Measurements from ENCODE around the gene SIM2.

The SIM2 gene

DNA sequence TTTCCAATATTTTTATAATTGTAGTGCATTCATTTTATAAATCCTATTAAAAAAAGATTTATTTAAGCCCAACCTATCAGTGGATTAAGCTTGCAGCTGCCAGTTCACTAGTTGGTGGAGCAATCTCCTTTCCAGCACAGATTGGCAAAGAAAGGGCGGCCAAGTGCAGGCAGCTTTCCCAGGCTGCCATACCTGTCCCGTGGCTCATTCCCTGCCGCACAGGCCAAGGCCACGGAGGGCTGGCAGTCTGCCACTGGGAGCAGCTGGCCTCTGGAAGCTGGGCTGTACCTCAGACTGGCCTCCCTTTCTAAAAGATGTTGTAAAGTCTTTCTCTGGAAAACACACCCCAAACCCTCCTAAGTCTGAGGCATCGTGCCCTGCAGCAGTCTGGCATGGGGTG lies 74.2 kb downstream of the SIM2 start:
- no peak for FAIRE-seq

DNA sequence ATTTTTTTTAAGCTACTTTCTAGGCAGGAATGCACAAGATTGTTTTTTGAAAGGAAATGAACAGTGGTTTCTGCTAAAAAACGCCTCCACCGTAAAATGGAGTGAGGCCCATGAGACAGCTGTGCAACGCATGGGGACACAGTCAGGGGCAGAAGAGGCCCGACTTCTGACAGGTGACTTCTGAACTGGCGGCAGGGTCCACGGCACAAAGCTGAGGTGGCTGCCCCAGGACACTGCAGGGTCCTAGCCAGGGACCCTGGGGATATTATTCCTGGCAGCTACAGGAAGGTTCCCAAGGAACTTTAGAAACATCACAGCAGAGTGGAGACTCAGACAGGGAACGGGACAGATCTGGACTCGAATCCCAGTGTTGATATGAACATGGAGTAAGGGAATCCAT lies 75.1 kb downstream of the SIM2 start:
- no peak for FAIRE-seq

DNA sequence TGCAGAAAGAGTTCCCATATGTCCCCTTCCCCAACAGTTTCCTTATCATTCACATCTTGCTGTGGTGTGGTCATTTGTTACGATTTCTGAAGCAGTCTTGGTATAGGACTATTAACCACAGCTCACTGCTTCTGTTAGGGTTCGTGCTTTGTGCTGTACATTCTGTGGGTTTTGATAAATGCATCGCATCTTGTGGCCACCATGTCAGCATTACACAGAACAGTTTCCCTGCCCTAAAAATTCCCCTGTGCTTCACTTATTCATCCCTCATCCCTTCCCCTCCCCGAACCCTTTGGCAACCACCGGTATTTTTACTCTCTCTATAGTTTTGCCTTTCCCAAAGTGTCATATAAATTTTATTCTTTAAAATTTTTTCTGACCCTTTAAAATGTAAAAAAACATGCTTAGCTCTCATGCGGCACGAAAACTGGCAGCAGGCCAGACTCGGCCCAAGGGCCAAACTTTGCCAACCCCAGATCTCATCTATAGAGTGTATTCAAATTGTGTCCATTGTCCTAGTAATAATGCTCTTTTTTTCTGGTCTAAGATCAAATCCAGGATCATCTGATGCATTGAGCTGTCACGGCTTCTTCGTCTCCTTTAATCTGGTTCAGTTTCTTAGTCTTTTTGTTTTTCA lies 78.2 kb downstream of the SIM2 start:
- no peak for FAIRE-seq

DNA sequence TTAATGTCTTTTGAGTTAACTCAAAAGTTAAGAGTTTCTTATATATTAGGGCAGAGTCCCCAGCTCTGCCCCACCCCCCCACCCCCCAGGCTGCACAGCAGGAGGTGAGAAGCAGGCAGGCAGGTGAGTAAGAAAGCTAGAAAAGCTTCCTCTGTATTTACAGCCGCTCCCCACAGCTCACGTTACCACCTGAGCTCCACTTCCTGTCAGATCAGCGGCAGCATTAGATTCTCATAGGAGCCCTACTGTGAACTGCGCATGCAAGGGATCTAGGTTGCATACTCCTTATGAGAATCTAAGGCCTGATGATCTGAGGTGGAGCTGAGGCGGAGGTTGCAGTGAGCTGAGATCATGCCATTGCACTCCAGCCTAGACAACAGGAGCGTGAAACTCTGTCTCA lies 81.9 kb downstream of the SIM2 start:
- FAIRE-seq = no peak

DNA sequence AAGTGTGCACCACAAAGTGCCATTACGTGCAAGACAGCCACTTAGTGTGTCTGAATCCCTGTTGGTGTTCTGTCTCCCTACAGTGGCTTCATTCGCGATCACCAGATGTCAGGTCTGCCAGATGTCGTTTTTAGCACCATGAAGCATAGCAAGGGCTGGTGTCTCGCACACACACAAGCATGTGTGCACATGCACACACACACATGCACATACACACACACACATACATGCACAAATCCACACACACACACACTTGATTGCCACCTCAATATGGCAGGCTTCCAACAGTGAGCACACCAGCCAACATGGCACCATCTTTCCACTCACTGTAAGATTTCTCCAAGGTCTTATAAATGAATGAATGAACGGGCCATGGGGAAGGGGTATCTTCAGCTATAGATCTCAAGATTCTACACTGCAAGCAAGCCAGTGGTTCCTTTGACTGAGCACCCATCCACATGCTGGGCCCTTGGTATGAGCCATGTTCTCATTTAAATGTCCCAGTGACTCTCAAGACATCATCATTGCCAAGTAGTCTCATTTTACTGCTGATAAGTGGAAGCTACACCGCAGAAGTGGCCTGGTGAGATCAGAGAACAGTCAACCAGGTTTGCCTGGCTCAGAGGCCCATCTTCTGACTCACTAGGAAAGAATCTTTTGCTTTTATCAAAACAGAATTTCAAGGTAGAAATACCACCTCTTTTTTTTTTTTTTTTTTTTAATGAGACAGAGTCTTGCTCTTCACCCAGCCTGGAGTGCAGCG lies 84.9 kb downstream of the SIM2 start:
- FAIRE-seq = no peak

DNA sequence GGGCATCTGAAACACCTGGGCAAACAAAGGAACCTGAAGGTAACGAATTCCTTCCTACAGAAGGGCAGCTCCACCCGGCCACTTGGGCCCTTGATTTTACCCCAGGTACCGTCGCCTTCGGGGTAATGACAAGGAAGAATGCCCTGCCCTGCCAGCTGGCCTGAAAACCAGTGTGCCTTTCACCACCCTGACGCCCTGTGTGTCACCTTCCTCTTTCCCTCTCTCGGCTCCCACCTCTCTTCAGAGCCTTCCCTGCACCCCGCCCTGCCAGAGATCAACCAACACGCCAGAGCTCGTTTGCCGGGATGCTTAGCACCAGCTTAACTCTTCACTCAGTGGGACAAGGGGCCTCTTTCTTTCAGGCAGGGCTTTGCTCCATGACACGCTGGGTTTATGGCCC lies 86.0 kb downstream of the SIM2 start:
- FAIRE-seq = no peak

DNA sequence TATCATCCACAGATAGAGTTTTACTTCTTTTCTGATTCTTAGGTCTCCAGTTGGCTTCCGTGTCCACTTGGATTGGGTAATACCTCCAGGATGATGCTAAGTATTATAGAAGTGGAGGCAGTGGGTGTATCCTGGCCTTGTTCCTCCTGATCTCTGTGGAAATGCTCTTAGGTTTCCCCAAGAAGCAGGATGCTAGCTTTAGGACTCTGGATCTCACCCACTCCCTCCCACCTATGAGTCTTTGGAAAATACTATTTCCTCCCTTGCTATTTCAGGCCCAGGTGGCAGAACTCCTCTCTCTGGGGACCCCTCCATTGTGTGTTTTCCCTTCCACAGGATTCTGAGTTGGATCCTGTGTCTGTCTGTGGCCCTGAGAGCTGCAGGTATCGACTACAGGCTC lies 86.7 kb downstream of the SIM2 start:
- FAIRE-seq = no peak

DNA sequence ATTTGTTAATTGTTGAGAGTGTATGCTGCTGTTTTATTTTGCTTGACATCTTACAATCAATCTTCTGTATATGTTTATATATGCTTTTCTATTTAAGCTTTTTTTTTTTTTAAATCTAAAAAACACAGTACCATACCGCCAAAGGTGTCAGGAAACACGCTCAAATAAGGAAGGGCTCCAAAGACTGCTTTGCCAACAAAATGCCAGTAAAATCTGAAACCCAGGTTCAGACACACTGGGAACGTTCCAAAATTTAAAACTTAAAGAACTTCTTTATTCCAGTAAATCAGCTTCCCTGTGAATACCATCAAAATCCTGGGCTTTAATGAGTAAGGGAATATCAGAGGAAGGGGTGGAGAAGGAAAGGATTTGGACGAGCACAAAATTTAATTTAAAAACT lies 87.3 kb downstream of the SIM2 start:
- FAIRE-seq = no peak

DNA sequence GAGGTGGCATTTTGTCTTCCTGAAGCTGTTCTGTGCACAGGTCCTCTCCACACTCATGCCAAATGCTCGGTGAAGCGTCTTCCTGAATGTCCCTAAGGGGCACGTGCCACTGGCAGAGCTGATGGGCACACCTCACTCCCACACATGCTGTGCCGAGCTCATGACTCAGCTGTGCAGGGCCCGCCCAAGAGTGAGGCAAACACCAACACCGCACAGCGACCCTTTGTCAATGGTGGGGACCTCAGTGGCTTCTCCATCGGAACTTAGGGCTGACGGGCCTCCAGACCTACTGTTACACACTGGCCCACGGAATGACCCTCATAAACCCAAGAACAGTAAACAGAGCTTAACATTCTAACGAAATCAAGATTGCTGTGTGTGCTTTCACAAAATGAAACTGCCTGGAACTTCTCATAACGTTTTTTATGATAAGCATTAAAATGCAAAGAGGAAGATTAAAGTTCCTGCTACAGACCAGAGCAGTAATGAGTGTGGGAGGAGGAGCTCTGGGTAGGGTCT lies 89.3 kb downstream of the SIM2 start:
- no peak for FAIRE-seq

DNA sequence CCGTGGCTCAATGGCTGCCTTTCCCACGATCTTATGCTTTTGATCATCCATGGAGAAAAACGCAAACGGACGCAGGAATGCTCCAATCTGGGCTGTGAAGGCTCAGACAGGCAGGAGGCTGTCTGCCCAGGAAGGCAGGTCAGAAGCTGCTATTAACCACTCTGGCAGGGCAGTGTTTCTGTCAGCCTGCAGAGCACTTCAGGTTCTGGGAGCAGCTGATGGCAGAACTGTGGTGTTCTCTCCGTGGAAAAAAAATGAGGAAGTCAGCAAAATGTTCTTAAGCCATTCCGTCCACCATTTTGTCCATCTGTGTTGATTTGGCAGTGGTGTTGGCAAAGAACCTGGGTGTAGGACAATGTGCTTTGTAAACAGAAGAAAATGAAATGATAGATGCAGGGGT lies 91.7 kb downstream of the SIM2 start:
- no peak for FAIRE-seq

DNA sequence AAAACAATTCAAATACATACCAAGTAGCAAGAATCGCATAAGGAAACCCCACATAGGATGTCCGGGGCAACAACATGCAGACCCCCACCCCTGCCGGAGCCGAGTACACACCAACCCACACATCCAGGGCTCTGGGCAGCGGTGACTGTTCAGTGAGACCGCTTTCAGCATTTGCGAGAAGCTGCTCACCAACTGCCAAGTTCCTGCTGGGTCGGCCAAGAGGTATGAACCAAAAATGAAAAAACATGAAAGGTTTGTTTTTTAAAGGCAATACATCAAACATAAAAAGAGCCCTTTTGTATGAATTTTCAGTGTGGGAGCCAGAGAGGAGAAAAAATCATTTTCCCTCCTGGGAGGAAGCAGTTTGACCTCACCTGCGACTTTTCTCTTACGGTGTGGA lies 92.3 kb downstream of the SIM2 start:
- no peak for FAIRE-seq

DNA sequence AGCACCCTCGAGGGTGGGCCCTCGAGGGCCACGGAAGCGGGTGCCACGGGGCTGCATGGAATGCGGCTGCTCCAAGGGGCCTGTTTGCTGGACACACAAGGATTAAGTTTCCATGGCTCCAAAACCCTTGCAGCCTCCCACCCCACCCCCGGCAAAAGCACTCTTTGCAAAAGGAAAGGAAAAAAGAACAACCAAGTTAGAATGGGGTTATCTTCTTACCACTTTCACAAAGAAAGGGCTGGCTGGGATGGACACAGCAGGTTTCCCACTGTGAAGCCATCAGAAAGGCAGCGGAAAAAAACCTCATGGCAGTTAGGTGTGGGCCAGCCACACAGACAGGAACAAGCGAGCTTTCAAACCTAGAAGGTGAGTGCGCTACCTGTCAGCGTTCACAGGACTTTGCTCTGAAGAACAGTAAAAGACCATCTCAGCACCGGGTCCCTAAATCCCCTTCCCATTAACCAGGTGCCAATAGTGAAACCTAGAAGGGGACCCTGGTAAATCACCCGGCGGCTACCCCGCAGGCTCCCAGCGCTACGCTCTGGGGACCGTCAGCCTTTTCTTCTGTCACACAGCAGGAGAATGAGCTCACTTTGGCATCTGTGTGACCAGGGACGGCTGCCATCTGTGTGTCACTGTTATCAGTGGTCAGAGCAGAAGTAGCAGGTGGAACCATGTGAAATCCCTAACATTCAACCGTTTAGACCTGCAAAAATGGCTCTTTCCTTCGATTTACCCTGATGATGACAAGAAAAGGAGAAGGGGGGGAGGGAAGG lies 93.0 kb downstream of the SIM2 start:
- no peak for FAIRE-seq

DNA sequence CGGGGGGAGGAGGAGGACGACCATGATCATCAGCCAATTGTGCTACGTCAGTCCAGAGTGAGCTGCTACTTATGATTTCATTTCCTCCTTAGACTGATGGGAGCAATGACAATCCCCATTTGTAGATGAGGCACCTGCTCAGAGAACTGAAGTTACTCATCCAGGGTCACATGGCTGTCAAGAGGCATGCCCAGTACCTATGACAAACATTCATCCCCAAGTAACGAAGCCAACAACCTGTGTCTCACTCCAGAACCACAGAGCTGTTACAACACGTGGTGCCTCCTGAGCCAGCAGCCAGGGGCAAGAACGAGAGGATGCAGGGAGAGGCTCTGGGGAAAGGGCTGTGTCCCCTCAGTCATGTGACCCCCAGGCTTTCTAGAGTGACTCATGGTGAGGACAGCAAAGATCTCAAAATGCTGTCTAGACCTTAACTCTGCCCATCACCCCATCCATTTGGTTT lies 93.6 kb downstream of the SIM2 start:
- FAIRE-seq = no peak

DNA sequence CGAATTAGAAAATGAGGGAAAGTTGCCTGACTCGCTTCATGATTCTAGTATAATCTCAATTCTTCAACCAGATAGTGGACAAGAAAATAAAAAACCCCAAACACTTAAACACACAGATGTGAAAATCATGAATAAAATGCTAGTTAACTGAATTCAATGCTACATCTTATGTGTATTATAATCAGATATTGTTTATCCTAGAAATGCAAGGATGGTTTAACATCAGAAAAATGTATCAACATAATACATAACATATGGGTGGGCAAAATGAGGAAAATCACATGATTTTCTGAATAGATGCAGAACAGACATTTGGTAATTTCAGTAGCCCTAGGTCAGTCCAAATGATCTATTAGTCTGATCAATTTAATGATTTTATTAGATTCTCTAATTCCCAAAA lies 97.2 kb downstream of the SIM2 start:
- FAIRE-seq = no peak

DNA sequence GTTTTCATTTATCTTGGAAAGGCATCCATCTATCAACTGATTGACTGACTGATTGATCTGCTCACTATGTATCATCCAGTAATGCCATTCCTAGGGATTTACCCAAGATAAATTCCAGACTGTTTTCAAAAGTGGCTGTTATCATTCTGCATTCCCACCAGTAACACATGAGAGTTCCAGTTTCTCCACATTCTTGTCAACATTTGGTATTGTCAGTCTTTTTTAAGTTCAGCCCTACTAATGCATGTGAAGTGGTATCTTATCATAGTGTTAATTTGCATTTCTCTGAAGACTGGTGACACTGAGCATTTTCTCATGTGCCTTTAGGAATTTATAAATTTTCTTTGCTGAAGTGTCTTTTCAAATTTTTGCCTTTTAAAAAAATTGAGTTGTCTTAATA lies 99.6 kb downstream of the SIM2 start:
- FAIRE-seq = no peak
